ENCODE data around the gene ADI1.

ADI1 gene, protein sequence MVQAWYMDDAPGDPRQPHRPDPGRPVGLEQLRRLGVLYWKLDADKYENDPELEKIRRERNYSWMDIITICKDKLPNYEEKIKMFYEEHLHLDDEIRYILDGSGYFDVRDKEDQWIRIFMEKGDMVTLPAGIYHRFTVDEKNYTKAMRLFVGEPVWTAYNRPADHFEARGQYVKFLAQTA

DNA sequence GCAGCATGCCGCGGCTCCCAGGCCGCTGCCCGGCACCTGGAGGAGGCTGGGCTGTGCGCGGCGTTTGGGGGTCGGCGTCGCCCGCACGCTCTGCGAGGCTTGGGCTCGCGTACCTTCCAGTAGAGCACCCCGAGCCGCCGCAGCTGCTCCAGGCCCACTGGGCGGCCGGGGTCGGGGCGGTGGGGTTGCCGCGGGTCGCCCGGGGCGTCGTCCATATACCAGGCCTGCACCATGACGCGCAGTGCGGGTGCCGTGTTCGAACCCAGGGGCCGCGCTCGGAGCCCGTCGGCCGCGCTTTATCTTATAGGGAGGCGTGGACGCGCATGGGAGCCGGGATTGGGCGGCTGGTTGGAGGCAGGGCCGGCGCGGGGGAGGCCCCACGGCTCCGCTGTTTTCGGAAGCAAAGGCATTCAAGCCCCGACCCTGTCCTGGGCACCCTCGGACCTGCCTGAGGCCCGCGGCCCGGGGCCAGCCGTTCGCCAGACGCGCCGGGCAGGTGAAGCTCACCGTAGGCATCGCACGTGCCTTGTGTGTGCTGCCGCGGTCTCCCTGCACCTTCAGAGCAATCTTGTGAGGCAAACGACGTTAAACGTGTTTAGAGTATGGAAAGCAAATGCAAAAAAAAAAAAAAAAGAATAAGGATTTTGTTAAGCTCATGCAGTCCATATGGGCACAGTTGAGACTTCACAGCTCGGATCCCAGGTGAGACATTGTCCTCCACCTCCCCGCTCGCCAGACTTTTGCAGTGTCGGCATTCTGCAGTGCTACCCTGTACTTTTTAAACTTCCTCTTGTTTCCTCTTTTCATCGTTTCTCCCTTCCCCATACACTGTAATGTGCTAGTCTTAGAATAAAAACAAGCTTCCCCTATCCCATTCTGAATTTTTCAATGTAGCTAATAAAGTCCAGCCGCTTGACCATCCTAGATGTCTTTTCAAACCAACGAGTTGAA lies at the start of gene ADI1:
Gene ADI1, minus strand, starts transcription at position 277 of the 951 bp plus-strand sequence. Its CDS starts 44 bp downstream, at position 233.
- DNase-seq (ENCODE audit: low read depth in 2 of 2): peak; percentile 69 to 71

DNA sequence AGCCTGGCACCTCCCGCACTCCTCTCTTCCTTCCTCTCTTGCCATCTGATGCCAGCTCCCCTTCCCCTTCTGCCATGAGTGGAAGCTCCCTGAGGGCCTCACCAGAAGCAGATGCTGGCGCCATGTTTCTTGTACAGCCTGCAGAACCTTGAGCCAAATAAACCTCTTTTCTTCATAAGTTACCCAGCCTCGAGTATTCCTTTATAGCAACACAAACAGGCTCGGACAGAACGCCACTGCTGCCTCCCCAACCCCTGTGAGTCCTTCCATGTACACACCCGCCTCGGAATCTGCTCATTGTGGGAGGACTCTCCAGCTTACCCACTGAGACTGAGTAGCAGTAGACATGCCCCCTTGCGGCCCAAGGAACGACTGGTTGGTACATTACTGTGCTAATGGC lies 47.5 kb upstream of the ADI1 start:
- no peak for DNase-seq (ENCODE audit: low read depth in 2 of 2)

DNA sequence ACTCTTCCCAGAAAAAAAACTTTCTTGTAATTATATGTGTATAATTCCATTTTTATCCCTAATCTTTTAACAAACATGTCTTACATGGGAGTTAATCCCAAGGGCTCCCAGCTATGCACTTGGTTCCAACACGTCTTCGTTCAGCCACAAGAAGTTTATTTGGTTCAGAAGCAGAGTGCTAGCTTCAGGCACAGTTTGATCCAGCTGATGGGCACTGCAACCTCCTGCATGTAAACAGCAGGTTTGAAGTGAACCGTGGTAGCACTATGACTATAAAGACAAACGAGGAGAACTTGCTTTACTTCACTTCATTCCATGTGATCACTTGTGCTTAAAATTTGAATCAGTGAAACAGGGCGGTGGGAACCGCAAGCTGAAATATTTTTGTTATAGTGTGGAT lies 45.8 kb upstream of the ADI1 start:
- no peak for DNase-seq (ENCODE audit: low read depth in 2 of 2)

DNA sequence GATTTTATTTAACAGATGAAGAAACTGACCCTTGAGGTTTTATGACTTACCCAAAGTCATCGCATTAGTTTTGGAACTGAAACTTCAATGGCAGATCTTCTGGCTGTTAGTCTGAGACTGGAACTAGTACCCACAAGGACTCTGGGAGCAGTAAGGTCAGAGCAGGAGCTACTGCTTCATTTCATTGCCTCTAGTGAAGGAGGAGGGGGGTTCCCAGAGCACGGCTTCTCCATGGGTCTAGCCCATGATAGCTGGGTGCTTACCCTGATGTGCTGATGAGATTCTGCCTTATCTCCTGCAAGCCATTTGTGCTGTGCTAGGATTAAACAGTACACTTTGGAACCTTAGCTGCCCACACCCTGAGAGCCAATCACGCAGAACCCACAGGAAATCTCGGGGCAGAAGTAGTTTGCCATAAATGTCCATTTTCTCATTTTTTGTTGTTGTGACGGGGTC lies 44.2 kb upstream of the ADI1 start:
- DNase-seq (ENCODE audit: low read depth in 2 of 2): no peak

DNA sequence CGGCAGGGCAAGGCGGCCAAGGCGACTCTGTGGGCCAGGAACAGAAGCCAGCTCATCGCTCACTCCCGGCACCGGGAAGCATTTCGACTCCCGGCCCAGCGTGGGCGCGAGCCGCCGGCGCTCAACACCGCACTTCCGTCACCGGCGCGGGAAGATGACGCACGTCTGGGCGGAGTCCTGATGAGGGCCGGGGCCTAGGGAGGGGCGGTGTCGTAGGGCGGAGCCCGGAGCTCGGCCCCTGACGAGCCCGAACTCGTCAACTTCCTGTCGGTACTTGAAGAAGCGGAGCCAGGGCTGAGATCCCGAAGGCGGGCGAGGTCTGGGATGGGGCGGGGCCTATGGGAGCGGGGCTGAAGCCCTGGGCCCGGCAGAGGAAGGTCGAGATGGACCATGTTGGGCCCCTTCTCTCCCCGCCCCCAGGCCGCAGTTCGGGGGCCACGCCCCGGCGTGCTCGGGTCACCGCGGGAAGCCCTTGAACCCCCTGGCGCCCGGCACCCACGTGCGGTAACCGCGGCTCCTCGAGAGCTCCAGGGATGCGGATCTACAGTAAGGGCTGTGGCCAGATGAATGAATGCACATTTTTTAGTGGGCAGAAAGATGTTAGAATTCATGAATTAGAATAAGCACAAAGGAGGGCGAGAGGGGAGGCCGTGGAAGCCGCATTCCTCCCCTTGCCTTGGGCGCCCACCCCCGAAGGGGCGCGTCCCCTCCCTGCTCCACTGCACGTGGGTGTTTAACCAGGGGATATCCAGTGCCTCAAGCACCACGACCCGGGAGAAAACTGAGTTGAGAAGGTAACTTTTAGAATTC lies 39.1 kb upstream of the ADI1 start, which contains the start of gene RNASEH1:
Gene RNASEH1, minus strand, starts transcription at position 129 of the 810 bp plus-strand sequence. Its CDS starts 73 bp downstream, at position 56.
- peak; percentile 97 to 98 for DNase-seq (ENCODE audit: low read depth in 2 of 2)

DNA sequence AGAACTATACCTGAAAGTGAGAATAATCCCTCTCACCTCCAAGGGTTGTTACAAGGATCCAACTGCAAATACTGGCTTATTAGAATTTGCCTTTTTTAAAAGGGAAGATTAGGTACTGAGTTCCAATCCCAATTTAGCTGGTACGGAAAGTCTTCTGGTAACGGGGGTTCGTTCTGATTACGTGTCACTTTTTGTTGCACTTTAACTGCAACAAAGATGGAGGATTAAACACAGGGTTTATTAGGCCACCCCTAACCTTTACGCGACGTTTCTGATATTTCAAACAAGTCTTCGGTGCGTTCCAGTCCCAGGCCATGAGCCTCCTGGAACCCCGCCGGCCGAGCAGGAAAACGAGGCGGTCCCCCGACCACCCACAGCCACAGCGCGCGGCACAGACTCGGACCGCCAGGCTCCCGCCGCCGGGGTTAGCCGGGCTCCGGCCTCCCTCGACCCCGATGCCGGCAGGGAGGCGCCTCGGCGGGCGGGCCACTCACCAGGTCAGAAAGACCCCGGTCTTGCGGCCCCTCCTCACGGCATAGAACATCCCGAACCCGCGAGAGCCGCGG lies 38.4 kb upstream of the ADI1 start:
- DNase-seq (ENCODE audit: low read depth in 2 of 2): no peak

DNA sequence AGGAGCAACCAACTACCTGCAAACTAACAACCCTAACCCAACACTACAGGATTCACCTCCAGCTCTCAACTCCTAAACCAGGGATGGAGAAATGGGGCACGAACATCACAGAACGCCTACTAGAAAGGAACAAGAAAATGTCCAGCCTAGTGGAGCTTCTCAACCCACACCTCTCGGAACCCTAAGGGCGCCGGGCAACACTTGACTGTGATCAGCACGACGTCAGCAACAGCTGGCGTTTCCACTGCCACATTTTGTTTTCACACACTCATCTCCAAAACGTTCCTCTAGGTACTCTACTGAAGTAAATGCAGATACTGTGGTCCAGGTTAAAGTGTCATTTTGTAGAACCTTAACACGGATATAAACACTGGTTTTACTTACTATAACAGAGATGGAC lies 34.6 kb upstream of the ADI1 start:
- no peak for DNase-seq (ENCODE audit: low read depth in 2 of 2)

DNA sequence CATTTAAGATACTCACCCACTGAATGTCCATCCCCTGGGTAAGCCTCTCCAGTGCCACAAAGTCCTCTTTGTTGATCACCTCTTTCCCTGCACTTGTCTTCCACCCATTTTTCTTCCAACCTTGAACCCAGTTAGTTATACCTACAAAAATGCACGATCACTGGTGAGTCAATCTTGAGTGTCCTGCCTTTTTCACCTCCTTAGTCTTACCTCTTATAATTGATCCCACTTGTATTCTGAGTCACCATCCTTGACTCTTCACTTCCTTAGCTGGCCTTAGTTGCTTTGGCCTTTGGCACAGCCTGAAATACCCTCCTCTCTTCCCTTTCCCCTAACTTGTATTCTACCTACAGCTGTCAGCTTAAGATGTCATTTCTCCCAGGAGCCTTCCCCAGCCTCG lies 28.6 kb upstream of the ADI1 start:
- DNase-seq (ENCODE audit: low read depth in 2 of 2): no peak

DNA sequence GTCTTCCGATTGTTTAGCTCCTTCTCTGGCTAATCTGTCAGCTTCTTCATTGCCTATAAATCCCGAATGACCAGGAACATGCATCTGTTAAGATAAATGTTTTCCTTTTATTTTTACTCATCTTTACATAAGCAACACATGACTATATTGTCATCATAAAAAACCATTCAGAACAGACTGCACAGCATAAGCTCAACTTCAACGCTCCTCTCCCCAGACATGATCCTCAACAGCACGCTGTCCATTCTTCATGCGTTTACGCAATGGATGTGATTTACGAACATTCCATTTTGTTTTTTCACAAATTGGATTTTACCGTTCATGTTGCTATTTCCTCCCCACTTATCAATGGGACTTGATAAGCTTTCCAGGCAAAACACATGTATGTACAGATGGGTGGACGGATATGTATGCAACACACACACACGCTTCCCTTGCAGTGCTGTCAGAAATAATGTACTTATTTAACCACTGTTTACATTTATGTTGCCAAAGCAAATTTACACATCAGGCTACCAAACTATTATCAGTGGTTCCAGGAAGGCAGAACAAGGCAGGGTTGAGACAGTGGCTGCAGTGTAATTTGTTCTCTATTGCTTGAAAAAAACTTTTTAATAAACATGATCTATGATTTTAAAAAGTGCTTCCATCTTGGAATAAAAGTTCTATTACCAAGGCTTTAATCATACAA lies 26.6 kb upstream of the ADI1 start:
- no peak for DNase-seq (ENCODE audit: low read depth in 2 of 2)

DNA sequence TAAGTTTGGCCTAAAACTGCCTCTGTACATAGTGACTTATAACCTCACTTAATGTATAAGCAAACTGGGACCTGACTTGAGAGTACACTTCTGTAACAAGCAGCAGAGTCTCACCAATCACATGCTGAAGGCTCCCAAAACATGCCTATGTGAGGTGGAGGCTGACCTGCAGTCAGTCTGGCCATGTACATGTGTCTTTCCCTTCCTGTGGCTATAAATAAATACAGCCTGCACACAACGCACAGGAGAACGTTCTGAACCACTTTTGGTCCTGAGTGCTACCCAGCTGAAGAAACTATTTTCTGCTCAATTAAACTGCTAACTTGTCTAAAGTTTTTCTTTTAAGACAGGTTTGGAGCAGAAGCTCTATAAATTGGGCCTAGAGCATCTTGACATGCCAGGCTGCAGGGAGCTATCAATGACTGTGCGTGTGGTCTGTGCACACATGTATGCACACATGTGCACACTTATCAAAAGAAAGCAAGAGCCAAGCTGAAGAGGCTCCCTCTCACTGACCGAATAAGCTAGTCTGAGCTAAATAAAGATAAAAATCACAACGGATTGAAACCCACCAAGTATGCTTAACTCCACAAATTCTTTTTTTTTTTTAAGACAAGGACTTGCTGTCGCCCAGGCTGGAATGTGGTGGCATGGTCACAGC lies 23.8 kb upstream of the ADI1 start:
- DNase-seq (ENCODE audit: low read depth in 2 of 2): no peak

DNA sequence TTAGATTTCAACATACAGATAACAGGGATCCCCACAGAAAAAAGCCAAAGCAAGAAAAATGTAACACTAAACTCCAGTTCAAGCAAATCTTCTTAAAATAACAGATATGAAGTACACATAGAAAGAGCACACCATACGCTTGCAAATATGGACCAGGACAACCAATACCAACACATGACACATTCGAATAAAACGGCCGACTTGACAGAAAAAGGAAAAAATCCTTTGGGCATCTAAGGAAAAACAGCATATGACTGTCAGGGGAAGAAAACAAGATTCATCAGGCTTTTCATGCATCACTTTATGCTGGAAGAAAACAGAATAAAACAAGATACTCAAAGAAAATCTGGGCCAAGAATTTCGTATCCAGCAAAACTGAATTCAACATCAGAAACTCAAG lies 22.8 kb upstream of the ADI1 start:
- DNase-seq (ENCODE audit: low read depth in 2 of 2): no peak

DNA sequence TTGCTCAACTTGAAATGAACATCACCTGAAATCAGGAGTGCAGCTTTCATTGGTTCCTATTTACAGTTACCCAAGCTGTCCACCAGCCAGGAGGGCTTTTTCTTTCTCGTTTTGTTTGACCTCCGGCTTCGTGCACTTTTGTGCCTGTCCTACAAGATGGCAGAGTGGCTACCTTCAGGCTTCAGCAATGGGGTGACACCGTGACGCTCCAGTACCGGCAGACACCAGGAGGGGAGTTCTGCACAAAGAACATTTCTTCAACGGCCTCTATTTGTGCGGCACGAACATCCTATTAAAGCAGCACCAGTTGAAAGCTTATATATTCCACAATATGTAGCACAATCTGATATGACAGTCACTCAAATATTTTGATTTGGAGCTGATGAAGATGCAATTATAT lies 20.5 kb upstream of the ADI1 start:
- no peak for DNase-seq (ENCODE audit: low read depth in 2 of 2)

DNA sequence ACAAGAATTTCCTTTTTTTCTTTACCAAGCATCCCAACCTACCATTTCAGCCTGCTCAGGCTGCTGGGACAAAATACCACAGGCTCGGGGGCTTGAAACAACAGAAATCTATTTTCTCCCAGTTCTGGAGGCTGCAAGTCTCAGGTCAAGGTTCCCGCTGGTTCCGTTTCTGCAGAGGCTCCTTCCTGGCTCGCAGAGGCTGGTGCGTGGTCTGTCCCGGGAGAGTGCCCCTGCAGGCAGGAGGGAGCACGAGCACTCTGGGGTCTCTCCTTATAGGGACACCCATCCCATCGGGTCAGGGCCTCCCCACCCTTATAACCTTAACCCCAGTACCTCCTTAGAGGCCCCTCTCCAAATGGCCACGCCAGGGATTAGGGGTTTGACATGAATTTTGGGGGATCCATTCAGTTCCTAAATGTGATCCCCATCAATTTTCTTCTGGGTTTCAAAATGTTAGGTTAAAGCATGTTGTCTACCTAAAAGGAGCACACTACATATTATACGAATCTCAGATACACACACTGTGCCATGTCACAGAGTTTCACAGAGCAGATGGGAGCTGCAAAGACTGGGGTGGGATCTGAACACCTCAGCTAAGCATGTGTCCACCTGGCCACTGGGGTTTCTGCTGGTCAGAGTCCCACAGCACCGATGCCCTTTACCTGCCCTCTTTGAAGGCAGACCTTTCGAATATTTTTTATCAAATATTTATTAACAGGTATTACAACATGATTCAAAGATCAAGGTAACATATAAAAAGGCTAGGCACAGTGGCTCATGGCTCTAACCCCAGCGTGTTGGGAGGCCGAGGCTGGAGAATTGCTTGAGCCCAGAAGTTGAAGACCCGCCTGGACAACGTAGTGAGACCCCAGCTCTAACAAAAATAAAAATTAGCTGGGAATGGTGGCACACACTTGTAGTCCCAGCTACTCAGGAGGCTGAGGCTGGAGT lies 17.6 kb upstream of the ADI1 start:
- peak in 1 of 2 donors; percentile 5 for DNase-seq (ENCODE audit: low read depth in 2 of 2)

DNA sequence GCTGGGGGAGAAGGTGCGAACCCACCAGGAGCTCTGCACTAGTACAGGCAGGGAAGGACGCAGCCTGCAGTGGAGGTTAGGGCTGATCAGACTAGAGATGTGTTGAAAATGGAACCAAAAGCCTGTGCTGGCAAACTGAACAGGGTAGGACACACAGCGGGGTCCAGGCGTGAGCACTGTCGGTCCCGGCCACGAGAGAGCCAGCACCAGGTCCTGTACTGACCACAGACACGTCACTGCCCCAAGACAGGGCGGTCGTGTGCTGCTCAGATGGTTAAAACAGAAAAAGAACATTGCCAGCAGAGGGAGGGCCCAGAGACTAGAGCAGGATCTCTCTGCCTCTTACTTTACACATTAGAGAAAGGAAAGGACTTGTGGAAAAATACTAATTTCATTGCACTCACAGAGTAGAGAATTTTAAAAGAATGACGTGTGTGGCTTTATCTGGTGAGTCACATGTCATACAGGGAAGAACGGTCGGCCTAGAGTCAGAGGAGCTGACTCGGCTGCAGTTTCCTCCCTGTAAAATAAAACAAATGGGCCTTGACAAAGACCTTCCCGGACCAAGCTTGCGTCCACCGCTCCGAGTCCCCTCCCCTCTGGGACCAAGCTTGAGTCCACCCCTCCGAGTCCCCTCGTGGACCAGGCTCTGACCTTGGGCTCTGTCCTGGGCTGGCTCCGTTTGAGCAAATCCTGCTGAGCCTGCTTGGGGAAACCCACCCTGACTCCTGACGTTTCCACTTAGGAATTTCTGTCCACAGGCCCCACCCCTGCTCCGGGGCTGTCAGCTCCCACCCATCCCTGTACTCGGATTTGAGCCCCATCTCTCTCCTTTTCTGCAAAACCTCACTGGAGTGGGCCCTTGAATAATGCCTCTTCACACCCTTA lies 16.7 kb upstream of the ADI1 start:
- no peak for DNase-seq (ENCODE audit: low read depth in 2 of 2)

DNA sequence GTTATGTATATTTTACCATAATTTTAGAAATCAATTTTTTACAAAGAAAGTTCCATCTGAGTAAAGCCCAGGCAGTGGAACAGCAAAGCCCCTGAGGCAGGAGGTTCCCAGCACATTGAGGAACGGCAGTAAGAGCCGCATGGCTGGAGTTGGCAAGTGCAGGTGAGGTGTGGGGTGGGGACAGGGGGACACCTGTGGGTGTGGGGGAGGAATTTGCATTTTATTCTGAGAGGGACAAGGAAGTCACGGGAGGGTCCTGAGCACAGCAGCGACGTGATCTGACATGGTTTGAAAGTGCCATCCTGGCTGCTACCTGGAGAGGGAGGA lies 16.1 kb upstream of the ADI1 start:
- DNase-seq (ENCODE audit: low read depth in 2 of 2): no peak

DNA sequence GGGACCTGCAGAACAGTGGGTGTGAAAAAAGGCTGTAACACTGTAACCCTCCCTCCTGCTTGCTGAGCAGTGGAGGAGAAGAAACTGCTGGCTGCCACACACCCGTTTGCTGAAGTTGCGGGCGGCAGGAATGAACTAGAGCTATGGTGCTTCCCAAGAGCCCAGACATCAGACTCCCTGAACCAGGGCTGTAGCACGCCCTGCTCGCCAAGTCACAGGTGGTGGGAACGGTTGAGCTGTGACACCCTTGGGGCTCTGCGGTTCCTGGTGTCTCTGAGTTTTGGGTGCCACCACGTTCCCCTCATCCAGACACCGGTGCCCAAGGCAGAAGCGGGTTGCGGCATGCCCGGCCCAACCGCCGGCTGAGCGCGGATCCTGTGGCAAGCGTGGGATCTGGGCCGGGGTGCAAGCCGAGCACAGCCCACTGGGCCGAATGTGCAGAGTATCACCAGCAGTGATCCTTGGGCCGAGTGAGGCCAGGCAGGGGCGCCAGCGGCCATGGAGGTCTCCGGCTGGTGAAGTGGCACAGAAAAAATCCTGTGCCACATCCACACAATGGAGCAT lies 15.0 kb upstream of the ADI1 start:
- DNase-seq (ENCODE audit: low read depth in 2 of 2): no peak

DNA sequence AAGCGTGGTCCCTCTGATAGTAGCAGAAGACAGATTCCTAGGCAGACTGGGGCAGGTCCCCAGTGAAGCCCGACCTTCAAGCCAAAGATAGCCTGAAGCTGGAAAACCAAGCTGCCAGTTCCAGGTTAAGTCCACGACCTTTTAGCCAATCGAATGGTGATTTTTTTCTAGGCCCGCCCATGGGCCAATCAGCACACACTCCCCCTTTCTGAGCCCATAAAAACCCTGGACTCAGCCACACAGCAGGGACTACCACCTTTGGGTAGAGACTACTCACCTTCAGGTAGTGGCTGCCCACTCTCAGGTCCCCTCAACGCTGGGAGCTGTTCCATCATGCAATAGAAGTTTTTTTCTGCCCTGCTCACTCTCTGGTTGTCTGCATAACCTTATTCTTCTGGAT lies 14.5 kb upstream of the ADI1 start:
- DNase-seq (ENCODE audit: low read depth in 2 of 2): no peak

DNA sequence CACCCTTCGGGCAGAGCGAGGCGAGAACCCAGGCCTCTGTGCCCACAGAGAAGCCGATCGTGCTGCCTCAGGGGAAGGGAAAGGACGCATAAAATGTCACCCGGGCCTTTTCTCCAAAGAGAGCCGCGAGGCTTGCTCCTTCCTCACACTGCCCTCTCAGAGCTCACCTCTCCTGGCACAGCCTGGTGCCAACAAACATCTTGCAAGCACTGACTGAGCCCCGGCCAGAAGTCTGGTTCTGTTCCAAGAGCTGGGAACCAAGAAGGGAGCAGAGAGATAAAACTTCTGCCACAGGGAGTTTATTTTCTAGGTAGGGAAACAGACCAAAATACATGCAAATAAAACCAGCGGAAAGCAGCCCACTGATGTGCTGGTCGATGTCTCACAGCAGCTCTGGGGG lies 13.6 kb upstream of the ADI1 start:
- DNase-seq (ENCODE audit: low read depth in 2 of 2): no peak
